ENCODE results near the gene LMTK2. TPM values are rescaled to one million over a fixed set of nuclear protein-coding genes. Genes with fewer than 3 reads are reported as not detected.

The LMTK2 gene
- polyA plus RNA-seq, 1 donor from 2014 or later, result 11.9 TPM

DNA sequence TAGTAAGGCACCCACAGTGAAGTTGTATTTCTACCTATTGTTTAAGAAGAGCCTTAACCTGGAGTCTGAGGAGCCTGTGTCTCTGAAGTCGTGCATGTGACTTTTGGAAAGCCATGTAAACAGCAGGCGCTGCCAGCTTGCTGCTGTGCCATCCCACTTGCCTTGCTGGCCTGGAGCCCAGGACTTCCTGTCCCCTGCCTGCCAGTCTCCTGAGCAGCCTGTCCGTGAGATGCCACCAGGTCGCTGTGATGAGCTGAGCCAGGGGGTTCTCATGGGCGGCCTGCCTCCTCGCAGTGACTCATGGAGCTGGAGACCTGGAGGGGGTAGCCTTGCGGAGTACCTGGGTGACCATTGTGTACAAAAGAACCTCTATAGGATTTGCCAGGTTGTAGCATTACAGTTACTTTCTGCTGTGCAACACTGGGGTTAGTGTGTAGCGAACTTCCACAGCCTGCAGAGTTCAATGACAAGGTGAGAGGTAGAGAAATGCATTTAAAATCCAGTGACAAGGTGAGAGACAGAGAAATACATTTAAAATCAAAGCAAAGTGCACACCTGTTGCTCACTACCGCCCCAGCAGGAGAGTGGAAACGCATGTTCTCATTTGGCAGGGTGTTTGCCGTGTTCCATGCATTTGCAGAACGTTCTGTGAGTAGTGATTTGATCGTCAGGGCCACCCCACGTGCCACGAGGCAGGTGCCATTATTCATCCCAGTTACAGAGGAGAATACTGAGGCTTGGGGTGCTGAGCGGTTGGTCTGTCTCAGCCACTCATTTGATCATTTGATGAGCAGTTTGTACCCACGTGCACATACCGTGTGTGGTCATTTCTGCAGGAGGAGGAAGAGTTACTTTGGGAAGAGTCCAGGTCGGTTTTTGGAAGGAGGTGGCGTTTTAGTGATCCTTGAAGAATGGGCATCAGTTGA lies 67.9 kb downstream of the LMTK2 start:
- no peaks in the 10 kb centered on the region for H3K9me2 ChIP-seq (ENCODE audit: insufficient read depth, low read length)
- H3K79me2 ChIP-seq (replicated peaks; ENCODE audit: insufficient read depth, low read length), result no peaks in the 10 kb centered on the region
- H4K20me1 ChIP-seq (ENCODE audit: insufficient read depth), result no peaks in the 10 kb centered on the region
- H3K9me3 ChIP-seq (ENCODE audit: low read length), result no peaks in the 10 kb centered on the region
- H3K27ac ChIP-seq (ENCODE audit: low read length), result no peak overlapping the region
- H2AFZ ChIP-seq (ENCODE audit: low read depth, low read length), result no peak overlapping the region
- H3K4me2 ChIP-seq (ENCODE audit: low read length), result no peak overlapping the region
- H3K36me3 ChIP-seq (ENCODE audit: insufficient read depth, low read length), result peaks cover 9% of the 10 kb centered on the region
- no peak for TF ChIP-seq POLR2AphosphoS5 (IDR thresholded peaks at IDR 0.05)
- TF ChIP-seq, protein P1, sequence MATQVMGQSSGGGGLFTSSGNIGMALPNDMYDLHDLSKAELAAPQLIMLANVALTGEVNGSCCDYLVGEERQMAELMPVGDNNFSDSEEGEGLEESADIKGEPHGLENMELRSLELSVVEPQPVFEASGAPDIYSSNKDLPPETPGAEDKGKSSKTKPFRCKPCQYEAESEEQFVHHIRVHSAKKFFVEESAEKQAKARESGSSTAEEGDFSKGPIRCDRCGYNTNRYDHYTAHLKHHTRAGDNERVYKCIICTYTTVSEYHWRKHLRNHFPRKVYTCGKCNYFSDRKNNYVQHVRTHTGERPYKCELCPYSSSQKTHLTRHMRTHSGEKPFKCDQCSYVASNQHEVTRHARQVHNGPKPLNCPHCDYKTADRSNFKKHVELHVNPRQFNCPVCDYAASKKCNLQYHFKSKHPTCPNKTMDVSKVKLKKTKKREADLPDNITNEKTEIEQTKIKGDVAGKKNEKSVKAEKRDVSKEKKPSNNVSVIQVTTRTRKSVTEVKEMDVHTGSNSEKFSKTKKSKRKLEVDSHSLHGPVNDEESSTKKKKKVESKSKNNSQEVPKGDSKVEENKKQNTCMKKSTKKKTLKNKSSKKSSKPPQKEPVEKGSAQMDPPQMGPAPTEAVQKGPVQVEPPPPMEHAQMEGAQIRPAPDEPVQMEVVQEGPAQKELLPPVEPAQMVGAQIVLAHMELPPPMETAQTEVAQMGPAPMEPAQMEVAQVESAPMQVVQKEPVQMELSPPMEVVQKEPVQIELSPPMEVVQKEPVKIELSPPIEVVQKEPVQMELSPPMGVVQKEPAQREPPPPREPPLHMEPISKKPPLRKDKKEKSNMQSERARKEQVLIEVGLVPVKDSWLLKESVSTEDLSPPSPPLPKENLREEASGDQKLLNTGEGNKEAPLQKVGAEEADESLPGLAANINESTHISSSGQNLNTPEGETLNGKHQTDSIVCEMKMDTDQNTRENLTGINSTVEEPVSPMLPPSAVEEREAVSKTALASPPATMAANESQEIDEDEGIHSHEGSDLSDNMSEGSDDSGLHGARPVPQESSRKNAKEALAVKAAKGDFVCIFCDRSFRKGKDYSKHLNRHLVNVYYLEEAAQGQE (IDR thresholded peaks at IDR 0.05; ENCODE audit: borderline replicate concordance), result no peak
- TF ChIP-seq EZH2 (IDR thresholded peaks at IDR 0.05; ENCODE audit: borderline replicate concordance, insufficient read depth, low read length, poor library complexity, severe bottlenecking), result no peak
- no peak for TF ChIP-seq SMC3 (conservative IDR thresholded peaks at IDR 0.05; ENCODE audit: poor library complexity)
- TF ChIP-seq RAD21 (conservative IDR thresholded peaks at IDR 0.05), result no peak
- TF ChIP-seq TAF1 (IDR thresholded peaks at IDR 0.05; ENCODE audit: low read depth), result no peak
- no peak for TF ChIP-seq EP300 (conservative IDR thresholded peaks at IDR 0.05; ENCODE audit: poor library complexity, severe bottlenecking)
- TF ChIP-seq MXI1 (conservative IDR thresholded peaks at IDR 0.05; ENCODE audit: poor library complexity, severe bottlenecking), result no peak
- TF ChIP-seq, protein P2, sequence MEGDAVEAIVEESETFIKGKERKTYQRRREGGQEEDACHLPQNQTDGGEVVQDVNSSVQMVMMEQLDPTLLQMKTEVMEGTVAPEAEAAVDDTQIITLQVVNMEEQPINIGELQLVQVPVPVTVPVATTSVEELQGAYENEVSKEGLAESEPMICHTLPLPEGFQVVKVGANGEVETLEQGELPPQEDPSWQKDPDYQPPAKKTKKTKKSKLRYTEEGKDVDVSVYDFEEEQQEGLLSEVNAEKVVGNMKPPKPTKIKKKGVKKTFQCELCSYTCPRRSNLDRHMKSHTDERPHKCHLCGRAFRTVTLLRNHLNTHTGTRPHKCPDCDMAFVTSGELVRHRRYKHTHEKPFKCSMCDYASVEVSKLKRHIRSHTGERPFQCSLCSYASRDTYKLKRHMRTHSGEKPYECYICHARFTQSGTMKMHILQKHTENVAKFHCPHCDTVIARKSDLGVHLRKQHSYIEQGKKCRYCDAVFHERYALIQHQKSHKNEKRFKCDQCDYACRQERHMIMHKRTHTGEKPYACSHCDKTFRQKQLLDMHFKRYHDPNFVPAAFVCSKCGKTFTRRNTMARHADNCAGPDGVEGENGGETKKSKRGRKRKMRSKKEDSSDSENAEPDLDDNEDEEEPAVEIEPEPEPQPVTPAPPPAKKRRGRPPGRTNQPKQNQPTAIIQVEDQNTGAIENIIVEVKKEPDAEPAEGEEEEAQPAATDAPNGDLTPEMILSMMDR (IDR thresholded peaks at IDR 0.05; ENCODE audit: poor library complexity, severe bottlenecking), result no peak
- no peaks in the 10 kb centered on the region for H3K27me3 ChIP-seq (ENCODE audit: insufficient read depth, low read depth, low read length)
- H3K9ac ChIP-seq (ENCODE audit: low read length), result no peak overlapping the region
- no peaks in the 10 kb centered on the region for H3F3A ChIP-seq (ENCODE audit: insufficient read depth, low read length, poor library complexity, severe bottlenecking)
- no peak overlapping the region for H3K4me3 ChIP-seq (ENCODE audit: low read length)

DNA sequence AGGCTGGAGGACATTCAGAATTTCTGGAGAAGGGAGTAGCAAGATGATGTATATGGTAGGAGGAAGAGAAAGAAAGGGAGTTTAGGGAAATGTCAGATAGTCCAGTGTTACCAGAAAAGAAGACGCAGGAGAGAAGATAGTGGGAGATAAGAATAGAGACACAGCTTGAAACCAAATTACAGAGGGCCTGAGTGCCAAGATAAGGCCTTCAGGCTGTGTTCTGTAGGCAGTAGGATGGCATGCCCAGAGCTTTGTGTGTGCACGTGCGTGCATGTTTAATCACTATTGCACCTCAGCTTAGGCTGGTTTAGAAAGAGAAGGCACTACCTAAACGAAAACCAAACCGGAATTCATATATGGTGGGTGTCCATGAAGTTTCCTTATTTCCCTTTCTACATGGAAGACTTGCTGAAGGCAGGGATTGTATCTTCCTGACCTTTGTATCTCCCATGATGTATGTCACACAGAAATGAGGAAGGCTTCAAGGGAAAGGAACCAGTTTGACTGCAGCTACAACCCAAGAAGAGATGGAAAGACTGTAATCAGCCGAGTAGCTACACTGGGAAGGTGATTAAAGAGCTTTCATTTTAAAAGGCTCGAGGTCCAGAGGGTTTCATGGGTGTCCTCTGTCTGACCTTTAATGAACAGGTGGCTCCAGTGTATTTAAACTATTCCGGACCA lies 68.7 kb downstream of the LMTK2 start:
- Histone ChIP-seq H3K4me3 (ENCODE audit: low read length) (no peak overlapping the region), H3K9ac (ENCODE audit: low read length) (no peak overlapping the region), H3K4me2 (ENCODE audit: low read length) (no peak overlapping the region), H2AFZ (ENCODE audit: low read depth, low read length) (no peak overlapping the region), H3K9me2 (ENCODE audit: insufficient read depth, low read length) (no peaks in the 10 kb centered on the region), H3K36me3 (ENCODE audit: insufficient read depth, low read length) (peaks cover 9% of the 10 kb centered on the region), H3F3A (ENCODE audit: insufficient read depth, low read length, poor library complexity, severe bottlenecking) (no peaks in the 10 kb centered on the region), H3K79me2 (replicated peaks; ENCODE audit: insufficient read depth, low read length) (no peaks in the 10 kb centered on the region), H4K20me1 (ENCODE audit: insufficient read depth) (no peaks in the 10 kb centered on the region), H3K27ac (ENCODE audit: low read length) (no peak overlapping the region), H3K9me3 (ENCODE audit: low read length) (no peaks in the 10 kb centered on the region), H3K27me3 (ENCODE audit: insufficient read depth, low read depth, low read length) (no peaks in the 10 kb centered on the region)
- TF ChIP-seq TAF1 (IDR thresholded peaks at IDR 0.05; ENCODE audit: low read depth) (no peak), MXI1 (conservative IDR thresholded peaks at IDR 0.05; ENCODE audit: poor library complexity, severe bottlenecking) (no peak), RAD21 (conservative IDR thresholded peaks at IDR 0.05) (no peak)

Measured in neural cell (in vitro differentiated cells).